Brain microvascular endothelial cell (primary cell): ENCODE results near the gene IKBKG.

Source experiments
- DNase-seq: peaks from one replicate; pipeline ENCODE4 v3.0.0-alpha.2; 2020
- H3K27ac ChIP-seq: fragments of 250-450 bp; sonication (Bioruptor Pico); 2 replicates; pipeline ENCODE4 v1.5.1; 2020; ENCODE audit warnings: mild to moderate bottlenecking, moderate library complexity
- H3K27me3 ChIP-seq: fragments of 250-450 bp; sonication (Bioruptor Pico); replicated peaks from 2 replicates; pipeline ENCODE4 v1.5.1; 2020; ENCODE audit warnings: mild to moderate bottlenecking
- H3K36me3 ChIP-seq: fragments of 250-450 bp; sonication (Bioruptor Pico); replicated peaks from 2 replicates; pipeline ENCODE4 v1.5.1; 2020; ENCODE audit warnings: mild to moderate bottlenecking
- H3K4me3 ChIP-seq: 2 replicates; pipeline ENCODE4 v1.5.1; 2011; ENCODE audit warnings: low read depth, mild to moderate bottlenecking, control low read depth, low read length, moderate library complexity
- in situ Hi-C: cut with HindIII; loops from 2 replicates; pipeline ENCODE4 v1.10.0; 2017; ENCODE audit warnings: low sequenced_read_pairs, low pct_ligation_motif_present
- TF ChIP-seq, protein P1 (sequence below): IDR thresholded peaks from 2 replicates; pipeline ENCODE4 v1.5.1; 2011; ENCODE audit warnings: low read depth, mild to moderate bottlenecking, moderate library complexity, low read length, control low read depth, inconsistent platforms; ENCODE audit errors: missing control alignments

The IKBKG gene

DNA sequence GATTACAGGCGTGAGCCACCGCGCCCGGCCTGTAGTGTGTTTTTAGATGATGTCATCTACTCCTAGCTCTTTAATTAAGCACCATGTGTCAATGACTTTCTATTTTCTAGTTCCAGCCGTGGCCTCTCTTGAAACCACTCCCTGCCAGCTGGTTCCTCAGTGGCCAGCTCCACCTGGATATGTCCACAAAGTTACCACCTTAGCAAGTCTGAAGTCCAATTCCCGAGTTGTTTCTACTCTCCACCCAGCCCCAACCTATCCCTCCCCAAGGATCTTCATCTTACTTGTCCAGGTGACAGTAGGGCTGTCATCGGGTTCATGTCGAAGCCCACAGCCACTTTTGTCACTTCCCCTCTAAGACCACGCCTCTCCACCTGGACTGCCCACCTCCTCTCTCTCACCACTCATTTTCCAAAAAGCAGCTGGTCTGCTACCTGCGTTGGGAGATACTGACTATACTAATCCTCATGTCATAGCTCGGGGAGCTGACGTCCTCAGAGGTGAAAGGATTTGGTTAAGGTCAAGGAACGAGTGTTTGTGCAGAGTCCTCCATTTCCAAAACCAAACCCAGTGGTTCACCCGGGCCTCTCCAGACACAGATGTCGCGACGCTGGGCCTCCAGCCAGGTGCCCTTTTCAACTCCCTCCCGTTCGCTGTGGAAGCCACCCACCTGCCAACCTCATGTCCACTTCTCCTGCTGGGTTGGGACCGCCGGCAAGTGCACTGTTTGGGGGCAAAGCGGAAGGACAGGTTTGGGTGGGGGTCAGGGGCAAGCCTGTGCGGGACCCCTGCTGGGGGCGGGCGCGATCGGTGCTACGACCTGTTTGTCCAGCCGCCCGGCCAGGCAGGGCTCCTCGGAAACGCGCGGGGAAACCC, 32.1 kb upstream of the IKBKG start:
- no peak for DNase-seq
- TF ChIP-seq, protein P1, sequence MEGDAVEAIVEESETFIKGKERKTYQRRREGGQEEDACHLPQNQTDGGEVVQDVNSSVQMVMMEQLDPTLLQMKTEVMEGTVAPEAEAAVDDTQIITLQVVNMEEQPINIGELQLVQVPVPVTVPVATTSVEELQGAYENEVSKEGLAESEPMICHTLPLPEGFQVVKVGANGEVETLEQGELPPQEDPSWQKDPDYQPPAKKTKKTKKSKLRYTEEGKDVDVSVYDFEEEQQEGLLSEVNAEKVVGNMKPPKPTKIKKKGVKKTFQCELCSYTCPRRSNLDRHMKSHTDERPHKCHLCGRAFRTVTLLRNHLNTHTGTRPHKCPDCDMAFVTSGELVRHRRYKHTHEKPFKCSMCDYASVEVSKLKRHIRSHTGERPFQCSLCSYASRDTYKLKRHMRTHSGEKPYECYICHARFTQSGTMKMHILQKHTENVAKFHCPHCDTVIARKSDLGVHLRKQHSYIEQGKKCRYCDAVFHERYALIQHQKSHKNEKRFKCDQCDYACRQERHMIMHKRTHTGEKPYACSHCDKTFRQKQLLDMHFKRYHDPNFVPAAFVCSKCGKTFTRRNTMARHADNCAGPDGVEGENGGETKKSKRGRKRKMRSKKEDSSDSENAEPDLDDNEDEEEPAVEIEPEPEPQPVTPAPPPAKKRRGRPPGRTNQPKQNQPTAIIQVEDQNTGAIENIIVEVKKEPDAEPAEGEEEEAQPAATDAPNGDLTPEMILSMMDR: no peak
- no peaks in the 10 kb centered on the region for H3K27me3 ChIP-seq
- H3K4me3 ChIP-seq: peak overlapping the region; percentile 68
- H3K36me3 ChIP-seq: no peaks in the 10 kb centered on the region
- peak overlapping the region; percentile 69 for H3K27ac ChIP-seq
- in situ Hi-C loops: no loop called here

DNA sequence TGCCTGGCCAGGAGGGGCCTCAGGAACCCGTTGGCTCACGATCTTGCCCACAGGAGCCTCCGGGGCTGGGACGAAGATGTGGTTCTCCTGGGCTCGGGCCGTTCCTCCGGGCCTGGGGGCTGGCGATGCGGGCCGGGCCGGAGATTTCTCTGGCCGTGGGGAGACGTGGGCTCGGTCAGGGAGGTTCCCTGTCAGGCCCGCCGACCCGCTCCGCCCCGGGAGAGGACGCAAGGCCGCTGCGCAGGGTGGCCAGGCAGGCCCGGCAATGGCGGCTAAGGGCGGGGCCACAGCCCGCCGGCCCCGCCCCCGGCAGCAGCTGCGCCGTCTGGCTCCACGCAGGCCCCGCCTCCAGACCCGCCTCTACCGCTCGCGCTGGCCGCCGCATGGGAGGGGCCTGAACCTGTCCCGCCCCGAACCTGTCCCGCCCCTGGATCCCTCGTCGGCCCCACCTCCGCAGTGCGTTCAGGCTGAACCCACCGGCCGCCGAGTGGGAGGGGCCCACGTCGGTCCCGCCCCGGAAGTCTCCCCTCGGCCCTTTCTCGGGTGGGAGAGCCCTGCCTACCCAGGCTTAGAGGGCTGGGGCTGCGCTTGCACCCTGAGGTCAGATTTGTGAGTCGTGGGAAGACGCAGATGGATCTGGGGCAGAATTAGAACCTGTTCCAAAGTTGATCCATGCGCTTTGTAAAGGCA, 31.3 kb upstream of the IKBKG start, which contains the start of gene FAM3A:
FAM3A (minus strand) TSS at position 267 of the 690 bp plus-strand sequence. CDS start 460 bp downstream, outside the sequence.
- in situ Hi-C loops: no loop called here
- no peaks in the 10 kb centered on the region for H3K36me3 ChIP-seq
- H3K27me3 ChIP-seq: no peaks in the 10 kb centered on the region
- H3K4me3 ChIP-seq: peak within 1 kb of the TSS; percentile 68
- H3K27ac ChIP-seq: peak within 1 kb of the TSS; percentile 69
- TF ChIP-seq, protein P1: no peak
- peak; percentile 79 for DNase-seq

DNA sequence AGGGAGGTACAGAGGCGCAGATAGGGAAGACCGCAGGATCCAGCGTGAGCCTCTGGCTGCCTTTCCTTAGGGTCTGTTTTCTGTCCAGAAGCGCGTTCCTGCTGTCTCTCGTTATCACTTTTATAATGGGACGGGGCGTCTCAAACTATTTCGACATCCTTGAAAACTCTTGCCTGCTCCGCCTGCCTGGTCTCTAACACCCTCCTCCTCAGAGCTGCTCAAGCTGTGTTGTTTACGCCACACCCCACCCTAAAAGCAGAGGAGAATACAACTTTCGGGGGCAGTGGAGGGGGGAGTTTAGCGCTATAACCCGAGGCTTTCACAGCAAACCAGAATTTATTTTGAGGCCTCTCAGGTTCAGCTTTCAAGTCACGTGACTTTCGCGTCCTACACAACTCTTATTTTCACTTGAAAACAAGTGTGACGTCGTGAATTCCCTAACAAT, 30.7 kb upstream of the IKBKG start:
- TF ChIP-seq, protein P1: no peak
- Histone ChIP-seq H3K4me3 (peak overlapping the region; percentile 50), H3K27ac (peak overlapping the region; percentile 63), H3K36me3 (no peaks in the 10 kb centered on the region), H3K27me3 (no peaks in the 10 kb centered on the region)
- in situ Hi-C loops: no loop called here
- no peak for DNase-seq

DNA sequence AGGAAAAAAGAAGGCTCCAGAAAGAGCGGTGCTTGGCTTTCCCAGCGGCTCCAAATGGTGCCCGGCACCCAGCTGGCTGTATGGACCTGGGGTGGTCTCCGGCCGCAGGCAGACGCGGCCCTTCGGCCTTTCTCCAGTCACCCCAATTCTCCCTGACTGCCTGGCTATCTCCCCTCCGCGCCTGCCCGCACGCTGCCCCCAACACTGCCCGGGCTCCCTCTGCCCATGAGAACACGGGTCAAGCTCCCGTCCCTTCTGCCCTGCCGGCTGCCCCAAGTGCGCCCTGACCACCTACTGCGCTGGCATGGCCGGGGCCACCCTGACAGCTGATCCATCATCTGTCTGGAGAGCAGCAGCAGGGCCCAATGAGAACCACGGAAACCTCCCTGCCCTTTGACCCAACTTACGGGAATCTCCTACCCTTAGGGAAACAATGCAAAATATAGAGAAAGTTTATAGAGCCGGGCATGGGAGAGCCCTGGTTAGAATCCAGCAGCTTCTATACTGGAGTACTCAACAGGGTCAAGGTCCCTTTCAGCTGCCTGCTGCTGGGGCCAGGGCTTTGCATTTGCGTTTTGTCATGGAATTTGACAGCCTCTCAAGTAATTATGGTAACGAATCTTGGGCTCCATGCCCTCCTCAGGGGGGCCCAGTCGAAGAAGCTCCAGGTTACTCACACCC, 30.2 kb upstream of the IKBKG start:
- no peak for DNase-seq
- H3K4me3 ChIP-seq: no peak overlapping the region
- TF ChIP-seq, protein P1: no peak
- no peaks in the 10 kb centered on the region for H3K27me3 ChIP-seq
- H3K27ac ChIP-seq: no peak overlapping the region
- in situ Hi-C loops: no loop called here
- no peaks in the 10 kb centered on the region for H3K36me3 ChIP-seq

DNA sequence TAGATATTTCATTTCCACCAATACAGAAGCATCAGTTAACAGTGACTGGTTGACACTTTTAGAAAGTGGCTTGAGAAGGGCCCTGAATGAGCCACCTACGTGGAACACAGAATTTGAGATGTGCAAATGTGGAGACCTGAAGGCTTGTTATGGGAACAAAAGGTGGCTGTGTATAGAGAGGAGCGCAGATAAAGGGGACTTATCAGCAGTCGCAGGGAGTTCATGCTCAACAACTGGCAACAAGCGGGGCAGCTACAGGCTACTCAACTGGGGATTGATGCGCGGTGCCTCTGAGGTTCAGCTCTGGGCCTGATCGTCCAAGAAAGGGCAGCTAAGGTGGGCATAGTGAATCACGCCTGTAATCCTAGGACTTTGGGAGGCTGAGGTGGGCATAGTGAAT, 28.0 kb upstream of the IKBKG start:
- no peak for DNase-seq
- TF ChIP-seq, protein P1: no peak
- Histone ChIP-seq H3K4me3 (no peak overlapping the region), H3K27me3 (no peaks in the 10 kb centered on the region), H3K27ac (no peak overlapping the region), H3K36me3 (no peaks in the 10 kb centered on the region)
- in situ Hi-C loops: no loop called here
